Hindlimb muscle (tissue), 1 donor: Measurements from ENCODE around the gene EXD1. TPM values are rescaled to one million over a fixed set of nuclear protein-coding genes. Genes with fewer than 3 reads are reported as not detected.
A peak's percentile ranks its signal among the peaks of the same experiment; 100 is the strongest.
"Not testable (repeated sequence)": the region's sequence is repeated elsewhere in the genome, so short reads cannot be mapped to it uniquely, and the experiment has no call there.

ENCODE experiments used
- DNase-seq: peaks from one replicate; pipeline ENCODE4 v3.0.0-alpha.2; 2013
- polyA plus RNA-seq: library from polyadenylated mRNA; unstranded; fragments of 120-200 nt; gene quantifications from one replicate; pipeline ENCODE4 v1.2.1, GENCODE V29; 2013; ENCODE audit not compliant: insufficient read length

The EXD1 gene, protein sequence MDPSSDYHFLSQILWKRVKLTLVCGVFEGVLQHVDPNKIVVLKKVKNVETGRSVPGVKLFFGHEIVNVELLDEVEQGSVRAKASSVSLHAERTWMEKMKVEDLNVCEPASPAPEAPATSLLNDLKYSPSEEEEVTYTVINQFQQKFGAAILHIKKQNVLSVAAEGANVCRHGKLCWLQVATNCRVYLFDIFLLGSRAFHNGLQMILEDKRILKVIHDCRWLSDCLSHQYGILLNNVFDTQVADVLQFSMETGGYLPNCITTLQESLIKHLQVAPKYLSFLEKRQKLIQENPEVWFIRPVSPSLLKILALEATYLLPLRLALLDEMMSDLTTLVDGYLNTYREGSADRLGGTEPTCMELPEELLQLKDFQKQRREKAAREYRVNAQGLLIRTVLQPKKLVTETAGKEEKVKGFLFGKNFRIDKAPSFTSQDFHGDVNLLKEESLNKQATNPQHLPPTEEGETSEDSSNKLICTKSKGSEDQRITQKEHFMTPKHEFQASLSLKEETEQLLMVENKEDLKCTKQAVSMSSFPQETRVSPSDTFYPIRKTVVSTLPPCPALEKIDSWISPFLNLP
- polyA plus RNA-seq: 0.12 TPM

DNA sequence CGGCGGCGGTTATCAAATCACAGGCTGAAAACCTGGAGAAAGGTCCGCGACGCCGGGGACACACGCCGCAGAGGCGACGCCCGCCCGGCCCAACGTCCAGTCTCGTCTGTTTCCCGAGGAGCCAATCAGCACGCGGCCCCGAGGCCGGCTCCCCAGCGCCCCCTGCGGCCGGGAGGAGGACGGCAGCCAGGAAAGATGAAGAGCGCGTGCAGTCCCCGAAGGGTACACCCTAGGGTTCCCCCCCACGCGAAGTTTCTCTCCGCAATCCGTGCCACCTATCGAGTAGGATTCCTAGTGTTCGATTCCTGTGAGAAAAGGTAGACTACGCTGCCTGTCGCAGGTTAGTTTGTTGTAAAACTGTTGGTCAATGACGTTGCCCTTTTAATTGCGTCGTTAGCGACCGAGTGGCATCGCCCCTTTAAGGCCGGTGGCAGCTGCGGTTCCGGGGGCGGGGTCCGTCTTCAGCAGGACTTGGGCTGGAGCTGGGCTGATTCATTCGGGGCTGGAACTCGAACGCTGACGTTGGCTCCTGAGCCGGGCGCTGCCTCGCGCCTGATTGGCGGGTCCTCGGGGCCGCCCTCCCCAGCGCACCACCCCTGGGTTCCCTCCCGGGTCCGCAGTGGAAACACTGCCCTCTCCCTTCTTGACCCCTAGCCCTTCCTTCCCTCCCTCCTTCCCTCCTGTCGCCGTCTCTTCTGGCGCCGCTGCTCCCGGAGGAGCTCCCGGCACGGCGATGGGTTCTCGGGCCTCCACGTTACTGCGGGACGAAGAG lies at the start of gene EXD1, which contains the start of gene CHP1:
EXD1 (minus strand) TSS at position 108 of the 772 bp plus-strand sequence. CDS start 4,182 bp downstream, outside the sequence.
CHP1 (plus strand) TSS at position 619 of the 772 bp plus-strand sequence; CDS start at position 734, 115 bp downstream.
- peak; percentile 99 for DNase-seq

DNA sequence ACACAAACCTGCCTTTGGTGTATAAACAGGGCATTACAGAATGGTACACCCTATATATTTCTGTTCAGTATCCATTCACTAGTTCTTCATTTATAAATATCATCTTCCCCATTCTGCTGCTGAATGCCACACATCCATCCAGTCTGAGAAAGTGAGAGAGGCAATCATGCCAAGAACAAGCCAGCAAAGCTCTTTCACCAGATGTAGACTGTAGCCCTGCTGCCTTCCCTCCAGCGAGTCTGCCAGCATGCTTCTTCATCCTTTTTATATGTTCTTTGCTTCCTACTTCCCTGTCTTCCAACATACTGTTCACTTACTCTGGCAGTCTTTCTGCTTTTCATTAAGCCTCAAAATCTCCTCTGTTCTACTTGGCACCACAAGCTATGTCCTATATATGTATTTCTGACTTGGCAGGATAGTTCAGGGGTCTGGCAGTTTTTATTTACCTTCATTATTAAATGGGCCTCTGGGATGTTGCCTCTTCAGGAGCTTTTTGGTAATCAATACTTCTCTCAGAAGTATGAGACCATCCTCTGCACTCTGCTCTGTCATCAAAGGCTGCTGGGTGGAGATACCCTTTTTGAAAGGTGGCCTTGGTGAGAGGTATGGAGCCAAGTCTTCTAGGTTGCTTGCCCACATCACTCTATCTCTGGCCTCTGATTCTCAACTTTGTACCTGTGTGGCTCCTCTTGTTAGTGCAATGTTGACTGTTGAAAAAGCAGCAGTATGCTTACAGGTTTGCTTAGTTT lies 49.2 kb upstream of the EXD1 start:
- DNase-seq: no peak

DNA sequence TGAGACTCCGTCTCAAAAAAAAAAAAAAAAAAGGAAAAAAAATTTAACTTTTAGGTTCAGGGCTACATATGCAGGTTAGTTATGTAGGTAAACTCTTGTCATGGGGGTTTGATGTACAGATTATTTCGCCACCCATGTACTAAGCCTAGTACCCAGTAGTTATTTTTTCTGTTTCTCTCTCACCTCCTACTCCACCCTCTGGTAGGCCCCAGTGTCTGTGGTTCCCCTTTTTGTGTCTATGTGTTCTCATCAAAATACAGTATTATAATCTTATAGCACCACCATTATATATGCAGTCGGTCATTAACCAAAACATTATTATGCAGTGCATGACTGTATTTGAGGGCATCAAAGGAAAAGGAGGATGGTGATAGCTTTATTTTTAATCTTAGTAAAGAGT lies 47.8 kb upstream of the EXD1 start:
- no peak for DNase-seq

DNA sequence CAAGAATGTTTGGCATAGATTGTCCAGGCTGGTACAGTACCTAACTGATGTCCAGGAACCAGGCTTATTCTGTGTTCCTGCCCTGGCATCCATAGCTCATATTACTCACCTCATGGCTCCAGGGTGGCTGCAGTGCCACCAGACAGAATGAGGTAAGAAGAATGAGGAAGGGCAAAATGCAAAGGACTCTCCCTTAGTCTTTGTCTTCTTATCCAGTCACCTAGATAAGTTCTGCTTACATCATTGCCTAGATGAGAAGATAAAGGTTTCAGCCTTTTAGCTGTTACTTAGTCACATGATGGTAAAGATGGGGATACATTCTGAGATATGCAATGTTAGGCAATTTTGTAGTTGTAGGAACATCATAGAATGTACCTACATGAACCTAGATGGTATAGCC lies 46.3 kb upstream of the EXD1 start:
- no peak for DNase-seq

DNA sequence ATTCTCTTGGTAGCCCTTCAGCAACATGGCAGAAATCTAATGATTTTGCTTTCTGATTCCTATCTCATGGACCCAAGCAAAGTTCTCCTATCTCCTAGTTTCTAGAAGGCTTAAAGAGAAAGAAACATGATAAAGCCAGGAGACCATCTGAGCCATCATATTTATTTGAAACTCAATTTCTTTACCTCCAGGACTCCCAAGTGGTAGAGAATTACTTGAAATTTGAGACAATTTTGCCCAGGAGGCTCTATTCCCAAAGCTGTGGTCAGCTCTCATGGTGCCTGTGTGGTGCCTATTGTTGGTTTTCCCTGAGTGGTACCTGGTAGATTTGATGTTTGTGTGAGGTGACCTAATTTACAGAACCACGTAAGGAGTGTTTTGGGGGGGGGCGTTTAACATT lies 39.3 kb upstream of the EXD1 start:
- no peak for DNase-seq

DNA sequence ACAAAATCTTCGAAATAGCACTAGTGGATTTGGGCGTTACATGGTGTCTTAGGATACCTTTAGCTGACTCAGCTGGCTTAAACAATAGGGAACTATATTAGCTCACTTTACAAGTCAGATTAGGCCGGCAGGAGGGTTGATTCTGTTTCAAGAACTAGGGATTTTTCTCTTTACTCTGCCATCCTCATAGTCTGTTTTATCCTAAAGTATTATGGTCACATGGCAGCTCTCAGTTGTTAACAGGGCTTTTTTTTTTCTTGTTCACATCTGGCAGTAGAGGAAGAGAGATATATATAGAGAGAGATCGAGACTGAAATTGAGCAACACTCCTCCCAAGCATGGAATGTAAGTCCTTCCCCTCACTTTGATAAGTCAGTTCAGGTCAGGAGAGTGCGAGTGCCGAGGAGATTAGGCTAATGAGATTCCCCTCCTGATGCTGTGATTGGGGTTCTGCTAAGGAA lies 33.4 kb upstream of the EXD1 start:
- DNase-seq: no peak

DNA sequence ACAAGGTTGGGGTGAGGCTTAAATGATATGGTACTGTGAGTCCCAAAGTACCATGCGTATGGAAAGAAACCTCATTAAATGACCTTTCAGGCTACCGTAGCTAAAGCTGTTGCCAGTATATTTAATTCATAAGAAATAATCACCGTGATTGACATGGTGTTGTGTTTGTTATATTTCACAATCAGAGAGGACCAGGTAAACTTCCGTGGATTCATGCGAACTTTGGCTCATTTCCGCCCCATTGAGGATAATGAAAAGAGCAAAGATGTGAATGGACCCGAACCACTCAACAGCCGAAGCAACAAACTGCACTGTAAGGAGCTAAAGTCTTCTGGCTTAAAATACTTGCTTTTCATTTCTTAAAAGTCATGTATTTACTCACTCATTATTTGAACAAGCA lies 32.0 kb upstream of the EXD1 start:
- no peak for DNase-seq

DNA sequence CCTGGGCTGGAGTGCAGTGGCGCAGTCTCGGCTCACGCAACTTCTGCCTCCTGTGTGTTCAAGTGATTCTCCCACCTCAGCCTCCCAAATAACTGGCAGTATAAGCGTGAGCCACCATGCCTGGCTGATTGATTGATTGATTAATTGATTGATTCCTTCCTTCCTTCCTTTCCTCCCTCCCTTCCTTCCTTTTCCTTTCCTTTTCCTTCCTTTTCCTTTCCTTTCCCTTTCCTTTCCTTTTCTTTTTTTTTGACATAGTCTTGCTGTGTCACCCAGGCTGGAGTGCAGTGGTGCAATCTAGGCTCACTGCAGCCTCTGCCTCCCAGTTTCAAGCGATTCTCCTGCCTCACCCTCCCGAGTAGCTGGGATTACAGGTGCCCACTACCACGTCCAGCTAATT lies 30.4 kb upstream of the EXD1 start:
- DNase-seq: not testable (repeated sequence)

DNA sequence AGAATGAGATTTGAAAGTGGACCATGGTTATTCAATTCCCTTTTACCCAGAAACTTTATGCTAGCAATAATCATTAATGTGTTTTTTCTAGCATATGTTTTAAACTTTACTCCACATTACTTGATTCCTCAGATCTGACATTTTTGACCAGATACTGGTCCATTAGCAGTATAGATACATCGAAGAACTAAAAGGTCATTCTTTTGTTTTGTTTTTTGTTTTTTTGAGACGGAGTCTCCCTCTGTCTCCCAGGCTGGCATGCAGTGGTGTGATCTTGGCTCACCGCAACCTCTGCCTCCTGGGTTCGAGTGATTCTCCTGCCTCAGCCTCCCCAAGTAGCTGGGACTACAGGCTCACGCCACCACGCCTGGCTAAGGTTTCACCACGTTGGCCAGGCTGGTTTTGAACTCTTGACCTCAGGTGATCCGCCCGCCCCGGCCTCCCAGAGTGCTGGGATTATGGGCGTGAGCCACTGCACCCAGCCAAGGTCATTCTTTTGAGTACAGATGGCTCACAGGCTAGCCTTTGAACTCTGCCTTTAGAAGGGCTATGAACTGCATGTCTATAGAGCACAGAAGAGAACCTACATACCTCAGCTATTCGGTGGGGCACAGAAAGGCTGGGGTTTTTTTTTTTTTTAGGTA lies 29.1 kb upstream of the EXD1 start:
- no peak for DNase-seq

DNA sequence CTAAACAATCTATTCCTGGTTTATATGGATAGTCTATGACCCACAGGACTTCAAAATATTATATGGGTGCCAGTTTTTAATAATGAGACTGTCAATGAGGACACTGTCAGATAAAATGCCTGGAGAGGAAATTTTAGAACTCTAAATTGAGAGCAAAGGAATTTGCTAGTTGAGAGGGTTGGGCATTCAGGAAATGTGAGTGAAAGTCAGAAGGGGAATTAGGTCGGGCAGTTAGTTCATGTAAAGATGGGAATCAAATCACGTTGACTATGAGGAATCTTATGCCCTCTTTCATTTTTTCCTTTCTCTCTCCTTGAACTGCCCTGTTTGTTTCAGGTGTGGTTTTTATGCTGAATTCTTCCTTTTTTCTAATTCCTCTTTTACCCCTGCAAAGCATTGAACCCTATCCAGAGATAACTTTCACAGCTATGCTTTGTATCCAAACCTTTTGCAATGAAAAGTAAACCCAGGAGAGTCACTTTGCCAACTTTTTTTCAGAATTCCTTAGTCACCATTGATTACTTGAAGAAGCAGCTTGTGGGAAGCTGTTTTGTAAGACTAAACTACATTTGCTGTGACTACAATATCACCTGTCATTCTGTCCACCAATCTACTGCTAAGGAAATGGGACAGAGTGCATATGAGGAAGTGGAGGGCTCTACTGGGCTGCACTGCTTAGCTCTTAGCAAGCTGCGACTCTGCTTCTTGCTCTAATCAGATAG lies 28.4 kb upstream of the EXD1 start:
- no peak for DNase-seq

DNA sequence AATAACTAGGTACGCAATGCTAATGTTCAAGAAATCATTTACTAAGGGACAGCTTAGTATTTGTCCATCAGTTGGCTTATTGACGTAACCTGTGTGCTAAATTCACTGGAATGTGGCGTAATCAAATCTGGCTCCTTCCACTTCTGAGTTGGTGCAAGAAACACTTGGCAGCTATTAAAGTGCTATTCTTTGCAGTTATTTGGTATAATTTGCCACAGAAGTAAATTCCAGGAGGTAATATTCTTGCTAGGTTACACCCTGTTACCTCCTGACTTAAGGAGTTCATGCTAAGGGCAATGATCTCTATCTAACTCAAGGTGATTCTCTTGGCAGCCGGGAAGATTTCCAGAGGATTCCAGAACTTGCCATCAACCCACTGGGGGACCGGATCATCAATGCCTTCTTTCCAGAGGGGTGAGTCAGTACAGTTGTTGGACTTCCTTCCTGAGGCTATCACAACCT lies 26.1 kb upstream of the EXD1 start:
- DNase-seq: no peak

DNA sequence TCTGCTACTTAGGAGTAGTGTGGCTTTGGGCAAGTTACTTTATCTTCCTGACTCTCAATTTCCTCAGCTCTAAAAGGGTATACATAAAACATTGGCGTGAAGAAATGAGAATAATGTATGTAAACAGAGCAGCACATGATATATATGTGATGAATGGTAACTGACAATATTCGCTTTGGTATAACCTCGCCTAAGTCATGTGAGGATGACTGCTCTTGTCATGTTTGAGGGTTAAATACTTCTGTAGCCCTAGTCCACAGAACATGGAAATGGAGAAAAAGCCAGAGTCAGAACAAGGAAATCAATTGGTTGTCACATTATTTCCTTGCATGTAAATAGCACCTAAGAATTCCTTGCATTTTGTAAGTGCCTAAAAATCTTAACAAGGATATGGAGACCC lies 25.5 kb upstream of the EXD1 start:
- DNase-seq: no peak

DNA sequence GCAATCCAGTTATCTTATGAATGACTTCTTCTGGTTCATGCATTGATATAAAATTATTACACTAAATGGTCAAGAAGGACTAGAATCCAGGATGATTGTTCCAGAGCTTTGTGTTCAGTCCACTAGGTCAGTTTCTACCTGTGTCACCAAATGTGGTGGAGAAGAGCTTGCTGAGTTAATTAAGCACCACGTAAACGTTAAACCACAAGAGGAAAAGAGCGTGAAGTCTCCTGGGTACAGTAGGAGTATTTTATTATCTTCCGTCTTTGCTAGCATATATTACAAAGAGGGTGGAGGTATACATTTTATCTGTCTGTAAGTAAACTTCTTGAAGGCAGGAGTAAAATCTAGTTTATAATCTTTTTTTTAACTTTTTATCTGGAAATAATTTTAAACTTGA lies 24.0 kb upstream of the EXD1 start:
- no peak for DNase-seq

DNA sequence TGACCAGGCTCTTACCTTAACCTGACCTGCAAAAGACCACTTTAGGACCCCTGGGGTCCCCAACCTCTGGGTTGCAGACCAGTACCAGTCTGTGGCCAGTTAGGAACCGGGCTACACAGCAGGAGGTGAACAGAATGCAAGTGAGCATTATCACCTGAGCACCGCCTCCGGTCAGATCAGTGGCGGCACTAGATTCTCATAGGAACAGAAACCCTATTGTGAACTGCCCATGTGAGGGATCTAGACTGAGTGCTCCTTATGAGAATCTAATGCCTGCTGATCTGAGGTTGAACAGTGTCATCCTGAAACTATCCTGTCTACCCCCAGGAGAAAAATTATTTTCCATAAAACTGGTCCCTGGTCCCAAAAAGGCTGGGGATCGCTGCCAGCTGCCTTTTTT lies 20.9 kb upstream of the EXD1 start:
- no peak for DNase-seq

DNA sequence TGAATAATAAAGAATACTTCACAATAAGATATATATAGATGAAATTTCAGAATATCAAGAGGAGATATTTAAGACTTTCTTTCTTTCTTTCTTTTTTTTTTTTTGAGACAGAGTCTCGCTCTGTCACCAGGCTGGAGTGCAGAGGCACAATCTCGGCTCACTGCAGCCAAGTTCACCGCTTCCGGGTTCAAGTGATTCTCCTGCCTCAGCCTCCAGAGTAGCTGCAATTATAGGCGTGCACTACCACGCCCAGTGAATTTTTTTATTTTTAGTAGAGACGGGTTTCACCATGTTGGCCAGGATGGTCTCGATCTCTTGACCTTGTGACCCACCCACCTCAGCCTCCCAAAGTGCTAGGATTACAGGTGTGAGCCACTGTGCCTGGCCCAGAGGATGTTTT lies 20.2 kb upstream of the EXD1 start:
- not testable (repeated sequence) for DNase-seq

DNA sequence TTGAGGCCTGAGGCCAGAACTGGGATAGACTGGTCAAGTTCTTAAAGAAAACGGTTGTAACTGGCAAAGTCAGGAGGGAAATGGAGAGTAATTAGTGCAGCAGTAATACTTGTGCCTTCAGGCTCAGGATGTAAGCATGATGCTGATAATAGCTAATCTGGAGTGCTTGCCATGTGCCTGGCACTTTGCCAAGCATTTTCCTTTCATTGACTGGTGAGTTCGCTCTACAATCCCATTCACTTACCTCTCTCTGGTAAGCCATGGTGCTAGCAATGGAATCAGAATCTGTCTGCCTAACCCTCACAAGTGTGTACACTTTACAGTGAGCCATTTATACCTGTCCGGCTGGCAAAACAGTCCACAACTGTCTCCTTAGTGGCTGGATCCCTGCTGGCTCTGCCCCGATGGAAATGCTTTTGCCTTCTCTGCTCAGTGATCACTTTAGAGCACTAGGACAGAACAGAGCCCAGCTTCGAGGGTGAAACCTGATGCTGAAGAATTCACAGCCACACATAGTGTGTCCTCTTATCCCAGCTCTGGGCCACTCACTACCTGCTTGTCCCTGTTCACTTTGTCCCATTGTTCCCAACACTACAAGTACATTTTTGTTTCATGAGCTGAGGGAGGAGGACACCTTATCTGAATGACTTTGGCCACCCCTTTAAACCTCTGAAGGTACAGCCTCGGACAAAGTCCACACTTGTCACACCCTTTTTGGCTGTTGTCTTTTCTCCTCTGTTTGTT lies 10.8 kb upstream of the EXD1 start:
- DNase-seq: no peak

DNA sequence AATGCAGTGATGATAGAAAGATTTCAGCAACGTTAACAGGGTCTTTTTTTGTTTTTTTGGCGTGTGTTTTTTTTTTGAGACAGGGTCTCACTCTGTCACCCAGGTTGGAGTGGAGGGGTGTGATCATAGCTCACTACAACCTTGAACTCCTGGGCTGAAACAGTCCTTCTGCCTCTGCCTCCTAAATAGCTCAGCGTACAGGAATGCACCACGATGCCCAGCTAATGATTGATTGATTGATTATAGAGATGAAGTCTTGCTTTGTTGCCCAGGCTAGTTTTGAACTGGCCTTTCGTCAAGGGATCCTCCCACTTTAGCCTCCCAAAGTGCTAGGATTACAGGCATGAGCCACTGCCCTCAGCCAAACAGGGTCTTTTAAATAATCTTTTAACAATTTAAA lies 7.5 kb upstream of the EXD1 start:
- DNase-seq: no peak

DNA sequence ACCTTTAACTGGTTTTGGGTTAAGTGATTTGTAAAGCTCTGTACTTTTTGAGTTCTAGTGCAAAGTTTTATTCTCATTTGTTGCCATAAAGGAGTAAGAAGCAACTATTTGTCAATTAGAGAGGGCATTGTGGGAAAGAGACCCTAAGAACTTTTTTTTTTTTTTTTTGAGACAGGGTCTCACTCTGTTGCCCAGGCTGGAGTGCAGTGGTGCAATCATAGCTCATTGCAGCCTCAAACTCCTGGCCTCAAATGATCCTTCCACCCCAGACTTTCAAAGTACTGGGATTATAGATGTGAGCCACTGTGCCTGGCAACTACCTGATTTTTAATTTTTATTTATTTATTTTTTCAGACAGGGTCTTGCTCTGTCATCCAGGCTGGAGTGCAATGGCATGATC lies 5.4 kb upstream of the EXD1 start:
- DNase-seq: no peak

DNA sequence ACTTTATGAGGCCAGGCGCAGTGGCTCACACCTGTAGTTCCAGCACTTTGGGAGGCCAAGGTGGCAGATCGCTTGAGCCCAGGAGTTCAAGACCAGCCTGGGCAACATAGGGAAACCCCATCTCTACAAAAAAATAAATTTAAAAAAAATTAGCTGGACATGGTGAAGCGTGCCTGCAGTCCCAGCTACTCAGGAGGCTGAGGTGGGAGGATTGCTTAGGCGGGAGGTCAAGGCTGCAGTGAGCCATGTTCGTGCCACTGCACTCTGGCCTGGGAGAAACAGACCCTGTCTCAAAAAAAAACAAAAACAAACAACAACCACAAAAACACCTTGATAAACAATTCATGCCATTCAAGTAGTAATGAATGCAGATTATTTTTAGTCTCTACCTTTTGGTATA lies 4.7 kb upstream of the EXD1 start:
- not testable (repeated sequence) for DNase-seq

DNA sequence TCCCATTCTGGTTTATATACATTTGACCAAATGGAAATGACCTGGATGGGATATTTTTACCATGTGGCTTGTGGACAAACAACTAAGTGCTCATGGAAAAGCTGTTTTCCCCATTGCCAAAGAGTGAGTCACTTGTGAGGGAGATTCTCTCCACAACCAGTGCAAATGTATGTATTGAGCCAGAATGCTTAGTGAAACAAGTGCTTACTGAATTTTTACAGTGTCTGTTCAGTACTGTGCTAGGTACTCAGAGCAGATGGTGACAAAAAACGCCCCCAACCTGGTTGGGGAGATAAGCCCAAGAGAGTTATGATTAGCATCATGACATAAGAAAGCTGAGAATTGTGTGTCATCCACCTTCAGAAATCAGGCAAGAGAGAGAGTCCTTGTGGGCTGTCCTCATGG lies 2.8 kb upstream of the EXD1 start:
- DNase-seq: peak; percentile 3
